Astrocyte (in vitro differentiated cells and primary cell): Measurements from ENCODE around the gene EXPH5. TPM values are rescaled to one million over a fixed set of nuclear protein-coding genes. Genes with fewer than 3 reads are reported as not detected.
"Not testable (repeated sequence)": the region's sequence is repeated elsewhere in the genome, so short reads cannot be mapped to it uniquely, and the experiment has no call there.

Source experiments
- DNase-seq: peaks from one replicate; pipeline ENCODE4 v3.0.0-alpha.2; 2010; ENCODE audit warnings: low read depth
- FAIRE-seq: peaks from 2 replicates; lab custom pipeline; 2011; peaks lifted over from hg19 to GRCh38; lab: Jason Lieb, UNC
- H2AFZ ChIP-seq: 2 replicates; pipeline ENCODE4 v1.6.0; 2012; ENCODE audit warnings: low read depth, low read length, inconsistent platforms
- H3K27ac ChIP-seq: 2 replicates; pipeline ENCODE4 v1.5.1; 2011; ENCODE audit warnings: low read depth, low read length, inconsistent platforms
- H3K27me3 ChIP-seq: 2 replicates; pipeline ENCODE4 v1.6.0; 2011; ENCODE audit warnings: low read length, inconsistent platforms; ENCODE audit not compliant: insufficient read depth
- H3K36me3 ChIP-seq: 2 replicates; pipeline ENCODE4 v1.5.1; 2011; ENCODE audit warnings: low read length, inconsistent platforms; ENCODE audit not compliant: insufficient read depth
- H3K4me1 ChIP-seq: 2 replicates; pipeline ENCODE4 v1.5.1; 2011; ENCODE audit warnings: low read length, inconsistent platforms; ENCODE audit not compliant: insufficient read depth
- H3K4me2 ChIP-seq: 2 replicates; pipeline ENCODE4 v1.6.0; 2012; ENCODE audit warnings: low read length, inconsistent platforms
- H3K4me3 ChIP-seq: 2 replicates; pipeline ENCODE4 v1.5.1; 2011; ENCODE audit warnings: low read depth, mild to moderate bottlenecking, low read length, inconsistent platforms; ENCODE audit not compliant: insufficient read depth
- H3K79me2 ChIP-seq: 2 replicates; pipeline ENCODE4 v1.6.0; 2012; ENCODE audit warnings: mild to moderate bottlenecking, low read length, inconsistent platforms; ENCODE audit not compliant: insufficient read depth
- H3K9ac ChIP-seq: 2 replicates; pipeline ENCODE4 v1.6.0; 2012; ENCODE audit warnings: mild to moderate bottlenecking, low read length, inconsistent platforms
- H3K9me3 ChIP-seq: 2 replicates; pipeline ENCODE4 v1.5.1; 2012; ENCODE audit warnings: low read depth, mild to moderate bottlenecking, low read length, inconsistent platforms; ENCODE audit not compliant: insufficient read depth
- H4K20me1 ChIP-seq: 2 replicates; pipeline ENCODE4 v1.6.0; 2012; ENCODE audit warnings: low read length, inconsistent platforms; ENCODE audit not compliant: insufficient read depth
- H3K27ac Mint-ChIP-seq: one replicate; pipeline ENCODE4 v1.8.0; 2021; ENCODE audit warnings: mild to moderate bottlenecking, mixed read lengths; ENCODE audit not compliant: unreplicated experiment
- H3K27me3 Mint-ChIP-seq: one replicate; pipeline ENCODE4 v1.8.0; 2021; ENCODE audit warnings: low read depth, mixed read lengths; ENCODE audit not compliant: unreplicated experiment
- H3K36me3 Mint-ChIP-seq: one replicate; pipeline ENCODE4 v1.8.0; 2021; ENCODE audit warnings: low read depth, mixed read lengths; ENCODE audit not compliant: unreplicated experiment
- H3K4me1 Mint-ChIP-seq: one replicate; pipeline ENCODE4 v1.8.0; 2021; ENCODE audit warnings: low read depth, mixed read lengths; ENCODE audit not compliant: unreplicated experiment
- H3K4me3 Mint-ChIP-seq: one replicate; pipeline ENCODE4 v1.8.0; 2021; ENCODE audit warnings: mild to moderate bottlenecking, moderate library complexity, mixed read lengths; ENCODE audit not compliant: unreplicated experiment
- H3K9me3 Mint-ChIP-seq: one replicate; pipeline ENCODE4 v1.8.0; 2021; ENCODE audit warnings: mild to moderate bottlenecking, mixed read lengths; ENCODE audit not compliant: unreplicated experiment
- CTCF ChIP-seq: IDR thresholded peaks from 2 replicates; pipeline ENCODE4 v1.5.1; 2011; ENCODE audit warnings: low read depth, mild to moderate bottlenecking, inconsistent platforms, low read length, moderate library complexity; ENCODE audit not compliant: insufficient read depth
- EZH2 ChIP-seq: IDR thresholded peaks from 2 replicates; pipeline ENCODE4 v1.6.1; 2012; ENCODE audit warnings: mild to moderate bottlenecking, low read length, inconsistent platforms; ENCODE audit not compliant: insufficient read depth
- total RNA-seq: library from RNA; stranded (reverse); gene quantifications from 2 replicates; pipeline ENCODE4 v1.2.1, GENCODE V29; 2021

EXPH5 gene
- total RNA-seq, 1 donor from 2014 or later, result 7.9 TPM

GRCh38 chr11:108586600-108586999 is 7.0 kb downstream of the EXPH5 start:
- Histone ChIP-seq H3K36me3 (no peaks in the 10 kb centered on the region), H3K4me2 (no peak overlapping the region), H2AFZ (no peak overlapping the region), H3K9me3 (no peaks in the 10 kb centered on the region), H4K20me1 (no peaks in the 10 kb centered on the region), H3K79me2 (no peaks in the 10 kb centered on the region), H3K27me3 (no peaks in the 10 kb centered on the region), H3K4me3 (no peak overlapping the region), H3K27ac (no peak overlapping the region), H3K4me1 (no peaks in the 10 kb centered on the region), H3K9ac (no peak overlapping the region)
- no peak for TF ChIP-seq CTCF
- TF ChIP-seq EZH2, result no peak
- Mint-ChIP-seq H3K27ac (no peak overlapping the region), H3K9me3 (no peaks in the 10 kb centered on the region), H3K4me1 (no peaks in the 10 kb centered on the region), H3K4me3 (no peak overlapping the region), H3K36me3 (peaks cover 2% of the 10 kb centered on the region), H3K27me3 (no peaks in the 10 kb centered on the region)
- no peak for FAIRE-seq
- DNase-seq, result no peak

GRCh38 chr11:108586185-108586584 is 7.4 kb downstream of the EXPH5 start:
- H4K20me1 ChIP-seq, H3K4me3 Mint-ChIP-seq, H3K27ac ChIP-seq, H3K9me3 ChIP-seq, H3K4me1 Mint-ChIP-seq, H3K36me3 ChIP-seq, H3K4me1 ChIP-seq, H3K36me3 Mint-ChIP-seq, DNase-seq, H3K27ac Mint-ChIP-seq, H3K4me3 ChIP-seq, H3K27me3 ChIP-seq, FAIRE-seq, H3K9ac ChIP-seq, H3K79me2 ChIP-seq, H3K4me2 ChIP-seq, H2AFZ ChIP-seq, H3K9me3 Mint-ChIP-seq, H3K27me3 Mint-ChIP-seq: not testable (repeated sequence)

GRCh38 chr11:108584973-108585372 is 8.6 kb downstream of the EXPH5 start:
- Histone ChIP-seq H3K9ac (no peak overlapping the region), H3K9me3 (no peaks in the 10 kb centered on the region), H4K20me1 (no peaks in the 10 kb centered on the region), H3K36me3 (no peaks in the 10 kb centered on the region), H3K27ac (no peak overlapping the region), H2AFZ (no peak overlapping the region), H3K4me2 (no peak overlapping the region), H3K27me3 (no peaks in the 10 kb centered on the region), H3K4me3 (no peak overlapping the region), H3K79me2 (no peaks in the 10 kb centered on the region), H3K4me1 (no peaks in the 10 kb centered on the region)
- Mint-ChIP-seq H3K36me3 (peaks cover 2% of the 10 kb centered on the region), H3K27me3 (no peaks in the 10 kb centered on the region), H3K4me1 (no peaks in the 10 kb centered on the region), H3K9me3 (no peaks in the 10 kb centered on the region), H3K4me3 (no peak overlapping the region), H3K27ac (no peak overlapping the region)
- FAIRE-seq (no peak), DNase-seq (no peak)
- TF ChIP-seq CTCF (no peak), EZH2 (no peak)
